Fibroblast of mammary gland (primary cell): ENCODE results near the gene CDH13.

Experiments
- DNase-seq: peaks from one replicate; pipeline ENCODE4 v3.0.0-alpha.2; 2010; ENCODE audit warnings: low read depth
- H3K4me3 ChIP-seq: 2 replicates; pipeline ENCODE4 v1.5.1; 2011; ENCODE audit warnings: low read depth, mild to moderate bottlenecking, low read length, moderate library complexity; ENCODE audit not compliant: control insufficient read depth
- TF ChIP-seq, protein P1 (sequence below): conservative IDR thresholded peaks from 2 replicates; pipeline ENCODE4 v1.5.1; 2011; ENCODE audit warnings: low read depth, low read length, inconsistent platforms; ENCODE audit not compliant: control insufficient read depth, insufficient read depth

Gene CDH13

GRCh38 chr16:82638095-82638798 is 11.5 kb downstream of the CDH13 start:
- DNase-seq, result peak; percentile 92
- TF ChIP-seq, protein P1, sequence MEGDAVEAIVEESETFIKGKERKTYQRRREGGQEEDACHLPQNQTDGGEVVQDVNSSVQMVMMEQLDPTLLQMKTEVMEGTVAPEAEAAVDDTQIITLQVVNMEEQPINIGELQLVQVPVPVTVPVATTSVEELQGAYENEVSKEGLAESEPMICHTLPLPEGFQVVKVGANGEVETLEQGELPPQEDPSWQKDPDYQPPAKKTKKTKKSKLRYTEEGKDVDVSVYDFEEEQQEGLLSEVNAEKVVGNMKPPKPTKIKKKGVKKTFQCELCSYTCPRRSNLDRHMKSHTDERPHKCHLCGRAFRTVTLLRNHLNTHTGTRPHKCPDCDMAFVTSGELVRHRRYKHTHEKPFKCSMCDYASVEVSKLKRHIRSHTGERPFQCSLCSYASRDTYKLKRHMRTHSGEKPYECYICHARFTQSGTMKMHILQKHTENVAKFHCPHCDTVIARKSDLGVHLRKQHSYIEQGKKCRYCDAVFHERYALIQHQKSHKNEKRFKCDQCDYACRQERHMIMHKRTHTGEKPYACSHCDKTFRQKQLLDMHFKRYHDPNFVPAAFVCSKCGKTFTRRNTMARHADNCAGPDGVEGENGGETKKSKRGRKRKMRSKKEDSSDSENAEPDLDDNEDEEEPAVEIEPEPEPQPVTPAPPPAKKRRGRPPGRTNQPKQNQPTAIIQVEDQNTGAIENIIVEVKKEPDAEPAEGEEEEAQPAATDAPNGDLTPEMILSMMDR, result no peak
- H3K4me3 ChIP-seq, result no peak overlapping the region

- TF ChIP-seq, protein P1, result no peak
- no peak overlapping the region for H3K4me3 ChIP-seq
- DNase-seq, result no peak
Measured at GRCh38 chr16:82639263-82639662, 12.5 kb downstream of the CDH13 start.

GRCh38 chr16:82639666-82640336 is 13.0 kb downstream of the CDH13 start:
- TF ChIP-seq, protein P1, result peak; percentile 82
- no peak overlapping the region for H3K4me3 ChIP-seq
- DNase-seq, result peak; percentile 68

GRCh38 chr16:82641336-82641984 is 14.7 kb downstream of the CDH13 start:
- TF ChIP-seq, protein P1, result peak; percentile 58
- no peak overlapping the region for H3K4me3 ChIP-seq
- DNase-seq, result peak; percentile 59

DNA sequence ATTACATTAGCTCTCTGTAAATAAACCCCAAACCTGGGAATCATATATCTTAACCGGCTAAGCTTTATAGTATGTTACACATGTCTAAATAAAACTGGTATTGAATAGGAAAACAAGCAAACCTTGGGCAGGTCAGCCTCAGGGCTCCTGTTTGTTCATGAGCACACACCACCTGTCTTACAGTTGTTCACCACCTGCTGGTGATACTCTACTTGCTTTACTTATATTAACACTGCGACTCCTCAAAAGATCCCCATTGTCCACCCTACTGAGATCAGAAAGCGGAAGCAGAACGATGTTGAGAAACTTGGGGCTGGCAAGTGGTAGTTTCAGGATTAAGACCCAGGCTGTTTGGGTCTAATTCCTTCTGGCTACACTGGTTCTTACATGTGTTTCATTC is 16.4 kb downstream of the CDH13 start:
- no peak overlapping the region for H3K4me3 ChIP-seq
- DNase-seq, result no peak
- TF ChIP-seq, protein P1, result no peak

GRCh38 chr16:82643936-82644630 is 17.3 kb downstream of the CDH13 start:
- TF ChIP-seq, protein P1, result no peak
- H3K4me3 ChIP-seq, result no peak overlapping the region
- no peak for DNase-seq
